Keratinocyte (primary cell): ENCODE data around the gene HSPG2. TPM values are rescaled to one million over a fixed set of nuclear protein-coding genes. Genes with fewer than 3 reads are reported as not detected.

Experiments
- DNase-seq: peaks from one replicate; pipeline ENCODE4 v3.0.0-alpha.2; 2011; ENCODE audit warnings: low read depth, missing footprints, low spot score
- FAIRE-seq: peaks from 2 replicates; lab custom pipeline; 2011; peaks lifted over from hg19 to GRCh38; lab: Jason Lieb, UNC
- H2AFZ ChIP-seq: 2 replicates; pipeline ENCODE4 v1.6.0; 2012; ENCODE audit warnings: low read length, control low read depth, inconsistent platforms; ENCODE audit not compliant: control insufficient read depth
- H3K27ac ChIP-seq: 2 replicates; pipeline ENCODE4 v1.5.1; 2011; ENCODE audit warnings: low read length; ENCODE audit not compliant: control insufficient read depth, insufficient read depth
- H3K27me3 ChIP-seq: 3 replicates; pipeline ENCODE4 v1.6.0; 2011; ENCODE audit warnings: low read length; ENCODE audit not compliant: control insufficient read depth, insufficient read depth; ENCODE audit errors: extremely low read depth
- H3K36me3 ChIP-seq, 2 experiments: 2 replicates in 1 of 2; 3 replicates in 1 of 2; pipeline ENCODE4 v1.5.1; 2011; ENCODE audit warnings: low read length in 2 of 2, mild to moderate bottlenecking in 1 of 2; ENCODE audit not compliant: control insufficient read depth in 2 of 2, insufficient read depth in 2 of 2; ENCODE audit errors: extremely low read depth in 1 of 2
- H3K4me1 ChIP-seq: 3 replicates; pipeline ENCODE4 v1.5.1; 2011; ENCODE audit warnings: low read length; ENCODE audit not compliant: control insufficient read depth, insufficient read depth; ENCODE audit errors: extremely low read depth
- H3K4me2 ChIP-seq: 3 replicates; pipeline ENCODE4 v1.6.0; 2011; ENCODE audit warnings: low read depth, low read length; ENCODE audit not compliant: control insufficient read depth, insufficient read depth; ENCODE audit errors: extremely low read depth
- H3K4me3 ChIP-seq, 3 experiments: fragments of 200-600 bp in 1 of 3; sonication (generic) in 1 of 3; 2 replicates in 2 of 3; 3 replicates in 1 of 3; pipeline ENCODE4 v1.5.1; 2011 to 2016; ENCODE audit warnings: low read length in 3 of 3, mild to moderate bottlenecking in 3 of 3, control low read depth in 2 of 3, inconsistent platforms in 1 of 3, low read depth in 1 of 3, mixed read lengths in 1 of 3, mixed run types in 1 of 3, moderate library complexity in 1 of 3; ENCODE audit not compliant: control insufficient read depth in 2 of 3, insufficient read depth in 2 of 3; ENCODE audit errors: extremely low read depth in 1 of 3
- H3K79me2 ChIP-seq: 2 replicates; pipeline ENCODE4 v1.6.0; 2012; ENCODE audit warnings: low read length; ENCODE audit not compliant: control insufficient read depth, insufficient read depth
- H3K9ac ChIP-seq: 3 replicates; pipeline ENCODE4 v1.6.0; 2011; ENCODE audit warnings: low read length; ENCODE audit not compliant: control insufficient read depth, insufficient read depth; ENCODE audit errors: extremely low read depth
- H3K9me1 ChIP-seq: 3 replicates; pipeline ENCODE4 v1.6.0; 2011; ENCODE audit warnings: low read length; ENCODE audit not compliant: control insufficient read depth, insufficient read depth; ENCODE audit errors: extremely low read depth
- H3K9me3 ChIP-seq: 2 replicates; pipeline ENCODE4 v1.5.1; 2012; ENCODE audit warnings: low read depth, low read length; ENCODE audit not compliant: control insufficient read depth
- H4K20me1 ChIP-seq: 3 replicates; pipeline ENCODE4 v1.6.0; 2011; ENCODE audit warnings: low read length; ENCODE audit not compliant: control insufficient read depth, insufficient read depth; ENCODE audit errors: extremely low read depth
- EZH2 ChIP-seq: IDR thresholded peaks from one replicate; pipeline ENCODE4 v1.6.1; 2012; ENCODE audit warnings: inconsistent platforms, mild to moderate bottlenecking, low read length, moderate library complexity
- dilution Hi-C: fragments of 300-500 bp; cut with MboI; formaldehyde crosslinking; loops from one replicate; pipeline ENCODE4 v1.7.0; 2020; ENCODE audit warnings: low sequenced_read_pairs; ENCODE audit not compliant: extremely low pct_ligation_motif_present
- polyA plus RNA-seq, 5 experiments: library from polyadenylated mRNA; depleted of rRNA in 3 of 5; stranded (reverse) in 3 of 5; stranded (forward) in 1 of 5; unstranded in 1 of 5; fragments of >200 nt; gene quantifications; 1 replicate in 1 of 5; 2 replicates in 3 of 5; 3 replicates in 1 of 5; pipeline versions ENCODE4 v1.2.1 to v1.2.3, GENCODE V29; 2011 to 2012; ENCODE audit warnings: missing spikeins in 2 of 5, low read depth in 1 of 5, low replicate concordance in 1 of 5
- TF ChIP-seq, protein P1 (sequence below), 3 experiments: IDR thresholded peaks in 1 of 3; conservative IDR thresholded peaks in 1 of 3; optimal IDR thresholded peaks in 1 of 3; 2 replicates in 2 of 3; 3 replicates in 1 of 3; pipeline versions ENCODE3 to v1.5.1; 2011; ENCODE audit warnings: low read length in 3 of 3, mild to moderate bottlenecking in 3 of 3, moderate library complexity in 2 of 3, control low read depth in 1 of 3, inconsistent platforms in 1 of 3; ENCODE audit not compliant: insufficient read depth in 2 of 3; ENCODE audit errors: extremely low read depth in 1 of 3

The HSPG2 gene
- polyA plus RNA-seq, 1 donor (not counting 4 experiments of a cell fraction or from before 2014, with no cell fraction given), result 9.0 TPM

DNA sequence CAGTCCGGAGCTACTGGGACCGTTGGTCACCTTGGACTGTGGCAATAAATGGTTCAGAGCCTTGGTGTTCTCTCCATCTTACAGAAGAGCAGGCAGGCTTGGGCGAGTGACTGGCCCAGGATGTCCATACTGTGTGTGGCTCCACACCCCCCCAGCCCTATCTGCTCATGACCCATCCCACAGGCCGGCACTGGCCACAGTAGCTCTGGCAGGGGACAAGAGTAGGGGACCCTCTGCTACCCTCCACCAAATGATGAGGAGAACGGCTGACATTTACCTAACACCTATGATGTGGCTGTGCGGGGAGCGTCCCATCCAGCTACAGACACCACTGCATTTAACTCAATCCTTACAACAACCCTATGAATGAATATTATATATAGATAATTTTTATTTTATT lies 111.7 kb downstream of the HSPG2 start:
- H3K79me2 ChIP-seq, result no peaks in the 10 kb centered on the region
- H3K9ac ChIP-seq, result no peak overlapping the region
- H3K4me2 ChIP-seq, result no peak overlapping the region
- no peaks in the 10 kb centered on the region for H3K4me1 ChIP-seq
- H3K27ac ChIP-seq, result no peak overlapping the region
- no peaks in the 10 kb centered on the region for H4K20me1 ChIP-seq
- H3K27me3 ChIP-seq, result no peaks in the 10 kb centered on the region
- no peak overlapping the region for H3K4me3 ChIP-seq
- H2AFZ ChIP-seq, result no peak overlapping the region
- no peak for DNase-seq
- H3K36me3 ChIP-seq, result peaks cover 18 to 46% of the 10 kb centered on the region in 2 experiments
- TF ChIP-seq EZH2, result no peak
- TF ChIP-seq, protein P1, sequence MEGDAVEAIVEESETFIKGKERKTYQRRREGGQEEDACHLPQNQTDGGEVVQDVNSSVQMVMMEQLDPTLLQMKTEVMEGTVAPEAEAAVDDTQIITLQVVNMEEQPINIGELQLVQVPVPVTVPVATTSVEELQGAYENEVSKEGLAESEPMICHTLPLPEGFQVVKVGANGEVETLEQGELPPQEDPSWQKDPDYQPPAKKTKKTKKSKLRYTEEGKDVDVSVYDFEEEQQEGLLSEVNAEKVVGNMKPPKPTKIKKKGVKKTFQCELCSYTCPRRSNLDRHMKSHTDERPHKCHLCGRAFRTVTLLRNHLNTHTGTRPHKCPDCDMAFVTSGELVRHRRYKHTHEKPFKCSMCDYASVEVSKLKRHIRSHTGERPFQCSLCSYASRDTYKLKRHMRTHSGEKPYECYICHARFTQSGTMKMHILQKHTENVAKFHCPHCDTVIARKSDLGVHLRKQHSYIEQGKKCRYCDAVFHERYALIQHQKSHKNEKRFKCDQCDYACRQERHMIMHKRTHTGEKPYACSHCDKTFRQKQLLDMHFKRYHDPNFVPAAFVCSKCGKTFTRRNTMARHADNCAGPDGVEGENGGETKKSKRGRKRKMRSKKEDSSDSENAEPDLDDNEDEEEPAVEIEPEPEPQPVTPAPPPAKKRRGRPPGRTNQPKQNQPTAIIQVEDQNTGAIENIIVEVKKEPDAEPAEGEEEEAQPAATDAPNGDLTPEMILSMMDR (optimal IDR thresholded peaks at IDR 0.05 in 1 of 3, IDR thresholded peaks at IDR 0.05 in 1 of 3, conservative IDR thresholded peaks at IDR 0.05 in 1 of 3; ENCODE audit: extremely low read depth in 1 of 3, insufficient read depth in 2 of 3, low read length in 3 of 3), result no peak
- no peaks in the 10 kb centered on the region for H3K9me3 ChIP-seq
- no peak for FAIRE-seq
- H3K9me1 ChIP-seq, result no peaks in the 10 kb centered on the region
- dilution Hi-C loops, result no loop called here

DNA sequence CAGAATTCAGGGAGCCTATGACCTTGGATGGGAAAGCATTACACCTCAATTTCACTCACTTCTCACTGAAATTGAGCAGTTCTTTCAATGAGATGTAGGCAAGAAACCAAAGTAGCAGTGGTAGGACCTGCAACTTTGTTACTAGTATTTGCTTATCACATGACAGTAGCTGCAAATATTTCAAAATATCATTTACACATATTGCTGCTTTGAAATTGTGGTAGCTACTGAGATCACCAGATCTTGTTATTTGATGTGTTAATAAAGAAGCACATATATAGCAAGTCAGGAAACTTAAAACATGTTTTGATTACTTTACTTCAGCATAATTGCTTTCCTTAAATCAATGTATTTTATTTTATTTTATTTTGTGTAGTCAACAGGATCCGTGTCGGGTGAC lies 112.2 kb downstream of the HSPG2 start:
- no peaks in the 10 kb centered on the region for H3K9me1 ChIP-seq
- H3K27ac ChIP-seq, result no peak overlapping the region
- no peak overlapping the region for H3K4me2 ChIP-seq
- no peaks in the 10 kb centered on the region for H4K20me1 ChIP-seq
- no peak overlapping the region for H3K4me3 ChIP-seq
- H3K4me1 ChIP-seq, result no peaks in the 10 kb centered on the region
- no peak overlapping the region for H3K9ac ChIP-seq
- no peaks in the 10 kb centered on the region for H3K27me3 ChIP-seq
- dilution Hi-C loops, result no loop called here
- DNase-seq (no peak), FAIRE-seq (no peak)
- no peak overlapping the region for H2AFZ ChIP-seq
- peaks cover 18 to 46% of the 10 kb centered on the region in 2 experiments for H3K36me3 ChIP-seq
- H3K9me3 ChIP-seq, result no peaks in the 10 kb centered on the region
- TF ChIP-seq, protein P1 (optimal IDR thresholded peaks at IDR 0.05 in 1 of 3, IDR thresholded peaks at IDR 0.05 in 1 of 3, conservative IDR thresholded peaks at IDR 0.05 in 1 of 3; ENCODE audit: extremely low read depth in 1 of 3, insufficient read depth in 2 of 3, low read length in 3 of 3), result no peak
- TF ChIP-seq EZH2, result no peak
- no peaks in the 10 kb centered on the region for H3K79me2 ChIP-seq
